Measurements from ENCODE around the gene DSG4. TPM values are rescaled to one million over a fixed set of nuclear protein-coding genes. Genes with fewer than 3 reads are reported as not detected.

Gene DSG4
- total RNA-seq, 1 experiment from 2014 or later, result 0.07 TPM

- no peaks in the 10 kb centered on the region for H3K4me1 ChIP-seq (ENCODE audit: control insufficient read depth in 1 of 2, insufficient read depth in 2 of 2, low read length in 2 of 2)
- DNase-seq (ENCODE audit: low read depth, low spot score) (no peak), ATAC-seq (no peak)
- no TSS peak for BruUV-seq (replicated peaks)
- H3K36me3 ChIP-seq (ENCODE audit: control insufficient read depth in 1 of 2, insufficient read depth in 2 of 2, low read length in 2 of 2), result no peaks in the 10 kb centered on the region
- no peak overlapping the region for H3K4me3 ChIP-seq (replicated peaks in 1 of 2; ENCODE audit: low read depth in 1 of 2, low read length in 2 of 2)
- RAD21 ChIA-PET (ENCODE audit: low non-redundant PET in 1 of 2, low total read pairs in 2 of 2, uncharacterized antibody in 2 of 2, unreplicated experiment in 2 of 2), result no interaction called here
- H3K27ac ChIP-seq (ENCODE audit: low read depth, low read length), result no peak overlapping the region
- H3K9me3 ChIP-seq (ENCODE audit: control insufficient read depth in 1 of 2, insufficient read depth in 1 of 2, low read depth in 1 of 2, low read length in 2 of 2), result no peaks in the 10 kb centered on the region
- no peaks in the 10 kb centered on the region for H3K27me3 ChIP-seq (ENCODE audit: insufficient read depth, low read length)
- intact Hi-C loops (cut with micrococcal nuclease), result no loop called here
- TF ChIP-seq EGR1 (IDR thresholded peaks at IDR 0.05; ENCODE audit: low read depth), result no peak
- no peak for TF ChIP-seq SRF (IDR thresholded peaks at IDR 0.05; ENCODE audit: low read depth)
- TF ChIP-seq ZBTB33 (IDR thresholded peaks at IDR 0.05; ENCODE audit: extremely low read depth, insufficient replicate concordance, low read length), result no peak
- no peak for TF ChIP-seq CEBPB (IDR thresholded peaks at IDR 0.05; ENCODE audit: low read depth)
- no peak for TF ChIP-seq SIN3A (IDR thresholded peaks at IDR 0.05; ENCODE audit: low read depth)
- TF ChIP-seq CBX3 (IDR thresholded peaks at IDR 0.05; ENCODE audit: low read depth), result no peak
- no peak for TF ChIP-seq POLR2AphosphoS5 (IDR thresholded peaks at IDR 0.05; ENCODE audit: low read depth, low read length)
- TF ChIP-seq SP1 (IDR thresholded peaks at IDR 0.05; ENCODE audit: low read depth), result no peak
- TF ChIP-seq RAD21 (IDR thresholded peaks at IDR 0.05; ENCODE audit: low read depth), result no peak
- TF ChIP-seq POLR2A (IDR thresholded peaks at IDR 0.05; ENCODE audit: borderline replicate concordance, extremely low read depth, insufficient read depth, insufficient read length), result no peak
- TF ChIP-seq FOSL1 (IDR thresholded peaks at IDR 0.05; ENCODE audit: low read depth), result no peak
- no peak for TF ChIP-seq ELF1 (IDR thresholded peaks at IDR 0.05; ENCODE audit: borderline replicate concordance, low read depth)
- TF ChIP-seq TCF7L2 (IDR thresholded peaks at IDR 0.05; ENCODE audit: borderline replicate concordance, extremely low read depth, insufficient read depth, insufficient read length), result no peak
- H3K4me2 ChIP-seq (ENCODE audit: low read length), result no peak overlapping the region
- no peak overlapping the region for H2AFZ ChIP-seq (ENCODE audit: low read depth, low read length, poor library complexity, severe bottlenecking)
- POLR2A ChIA-PET, result no interaction called here
- H3K9ac ChIP-seq (ENCODE audit: low read length), result no peak overlapping the region
- H3K79me2 ChIP-seq (ENCODE audit: insufficient read depth, low read length), result no peaks in the 10 kb centered on the region
- no peaks in the 10 kb centered on the region for H4K20me1 ChIP-seq (ENCODE audit: insufficient read depth)
- no peaks in the 10 kb centered on the region for H3K9me2 ChIP-seq (ENCODE audit: insufficient read depth)
- CTCF ChIA-PET, result no interaction called here
Observed at GRCh38 chr18:31354990-31355389, 21.6 kb upstream of the DSG4 start.
